Gastrocnemius medialis (tissue), 4 donors: Measurements from ENCODE around the gene DEFB125. TPM values are rescaled to one million over a fixed set of nuclear protein-coding genes. Genes with fewer than 3 reads are reported as not detected.
"Not testable (repeated sequence)": the region's sequence is repeated elsewhere in the genome, so short reads cannot be mapped to it uniquely, and the experiment has no call there.

Experiments
- ATAC-seq, 2 donors: fragments of 150-250 bp; one replicate each; pipeline ENCODE4 v1.9.1; 2016
- DNase-seq, 2 donors: peaks; one replicate each; pipeline ENCODE4 v3.0.0-alpha.2; 2019
- H3K27ac ChIP-seq, 4 donors: fragments of 200-600 bp; sonication (generic); 1 replicate in 1 of 4; 2 replicates in 3 of 4; pipeline ENCODE4 v1.5.1; 2016 to 2018; ENCODE audit warnings: mild to moderate bottlenecking in 2 of 4, moderate library complexity in 1 of 4
- H3K27me3 ChIP-seq, 3 donors: fragments of 200-600 bp; sonication (generic) in 2 of 3; 1 replicate in 1 of 3; 2 replicates in 2 of 3; pipeline versions ENCODE4 v1.5.1 to v1.6.0; 2016 to 2019; ENCODE audit warnings: mild to moderate bottlenecking in 1 of 3, moderate library complexity in 1 of 3
- H3K36me3 ChIP-seq, 2 donors: fragments of 200-600 bp; sonication (generic) in 1 of 2; one replicate each; pipeline ENCODE4 v1.5.1; 2017 to 2018
- H3K4me1 ChIP-seq, 2 donors: fragments of 200-600 bp; sonication (generic) in 1 of 2; one replicate each; pipeline ENCODE4 v1.5.1; 2016 to 2017; ENCODE audit warnings: mild to moderate bottlenecking in 2 of 2
- H3K4me3 ChIP-seq, 4 donors: fragments of 200-600 bp; sonication (generic) in 3 of 4; 1 replicate in 1 of 4; 2 replicates in 3 of 4; pipeline ENCODE4 v1.5.1; 2016 to 2019; ENCODE audit warnings: mild to moderate bottlenecking in 2 of 4
- H3K9me3 ChIP-seq, 3 donors: fragments of 200-600 bp; sonication (generic) in 2 of 3; 1 replicate in 1 of 3; 2 replicates in 2 of 3; pipeline ENCODE4 v1.5.1; 2016 to 2019
- POLR2A ChIP-seq, 2 donors: fragments of 450-650 bp; IDR thresholded peaks; one replicate each; pipeline ENCODE4 v1.6.1; 2017; ENCODE audit warnings: antibody characterized with exemption in 2 of 2, mild to moderate bottlenecking in 2 of 2, moderate library complexity in 2 of 2
- in situ Hi-C, 4 donors: fragments of 200-750 bp; cut with MboI; loops; one replicate each; pipeline versions ENCODE4 v1.15.0 to v1.8.0; 2017; ENCODE audit warnings: low sequenced_read_pairs in 4 of 4
- intact Hi-C: fragments of 100-400 bp; cut with DNase I; formaldehyde crosslinking; loops from one replicate; pipeline ENCODE4 v1.15.1; 2023; ENCODE audit warnings: low total_unique reads
- total RNA-seq, 4 donors: library from RNA; depleted of rRNA; stranded (reverse); fragments of >200 nt; gene quantifications; one replicate each; pipeline versions ENCODE4 v1.1.0 to v1.2.3, GENCODE V29; 2016
- TF ChIP-seq, protein P1 (sequence below), 5 experiments: fragments of 450-650 bp in 3 of 5; fragments of 200-600 bp in 2 of 5; sonication (generic) in 2 of 5; IDR thresholded peaks in 4 of 5; conservative IDR thresholded peaks in 1 of 5; 1 replicate in 4 of 5; 2 replicates in 1 of 5; pipeline ENCODE4 v1.5.1; 2016 to 2019; ENCODE audit warnings: antibody characterized with exemption in 5 of 5, mild to moderate bottlenecking in 3 of 5, moderate library complexity in 3 of 5

Gene DEFB125
- total RNA-seq, 4 donors from 2014 or later: not detected

DNA sequence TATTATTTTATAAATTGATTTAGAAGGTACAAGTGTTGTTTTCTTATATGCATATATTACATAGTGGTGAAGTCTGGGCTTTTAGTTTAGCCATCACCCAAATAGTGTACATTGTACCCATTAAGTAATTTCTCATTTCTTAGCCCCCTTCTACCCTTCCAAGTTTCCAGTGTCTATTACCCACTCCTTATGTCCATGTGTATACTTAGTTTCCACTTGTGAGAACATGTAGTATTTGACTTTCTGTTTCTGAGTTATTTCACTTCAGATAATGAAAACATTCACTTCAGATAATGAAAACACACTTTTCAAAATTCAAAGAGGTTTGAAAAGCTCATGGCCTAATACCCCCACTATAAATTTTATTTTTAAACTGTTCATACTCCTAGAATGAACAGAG, 14.5 kb downstream of the DEFB125 start:
- TF ChIP-seq, protein P1, sequence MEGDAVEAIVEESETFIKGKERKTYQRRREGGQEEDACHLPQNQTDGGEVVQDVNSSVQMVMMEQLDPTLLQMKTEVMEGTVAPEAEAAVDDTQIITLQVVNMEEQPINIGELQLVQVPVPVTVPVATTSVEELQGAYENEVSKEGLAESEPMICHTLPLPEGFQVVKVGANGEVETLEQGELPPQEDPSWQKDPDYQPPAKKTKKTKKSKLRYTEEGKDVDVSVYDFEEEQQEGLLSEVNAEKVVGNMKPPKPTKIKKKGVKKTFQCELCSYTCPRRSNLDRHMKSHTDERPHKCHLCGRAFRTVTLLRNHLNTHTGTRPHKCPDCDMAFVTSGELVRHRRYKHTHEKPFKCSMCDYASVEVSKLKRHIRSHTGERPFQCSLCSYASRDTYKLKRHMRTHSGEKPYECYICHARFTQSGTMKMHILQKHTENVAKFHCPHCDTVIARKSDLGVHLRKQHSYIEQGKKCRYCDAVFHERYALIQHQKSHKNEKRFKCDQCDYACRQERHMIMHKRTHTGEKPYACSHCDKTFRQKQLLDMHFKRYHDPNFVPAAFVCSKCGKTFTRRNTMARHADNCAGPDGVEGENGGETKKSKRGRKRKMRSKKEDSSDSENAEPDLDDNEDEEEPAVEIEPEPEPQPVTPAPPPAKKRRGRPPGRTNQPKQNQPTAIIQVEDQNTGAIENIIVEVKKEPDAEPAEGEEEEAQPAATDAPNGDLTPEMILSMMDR (IDR thresholded peaks at IDR 0.05 in 4 of 5, conservative IDR thresholded peaks at IDR 0.05 in 1 of 5): no peak
- TF ChIP-seq POLR2A (IDR thresholded peaks at IDR 0.05): no peak
- H3K27ac ChIP-seq: no peak overlapping the region
- H3K4me3 ChIP-seq: no peak overlapping the region
- H3K4me1 ChIP-seq: no peaks in the 10 kb centered on the region
- H3K27me3 ChIP-seq: peaks cover 3 to 7% (median 5%) of the 10 kb centered on the region in 3 donors
- no peaks in the 10 kb centered on the region for H3K9me3 ChIP-seq
- in situ Hi-C loops: no loop called here
- no peak for ATAC-seq
- H3K36me3 ChIP-seq: no peaks in the 10 kb centered on the region
- intact Hi-C loops: no loop called here
- DNase-seq: no peak

DNA sequence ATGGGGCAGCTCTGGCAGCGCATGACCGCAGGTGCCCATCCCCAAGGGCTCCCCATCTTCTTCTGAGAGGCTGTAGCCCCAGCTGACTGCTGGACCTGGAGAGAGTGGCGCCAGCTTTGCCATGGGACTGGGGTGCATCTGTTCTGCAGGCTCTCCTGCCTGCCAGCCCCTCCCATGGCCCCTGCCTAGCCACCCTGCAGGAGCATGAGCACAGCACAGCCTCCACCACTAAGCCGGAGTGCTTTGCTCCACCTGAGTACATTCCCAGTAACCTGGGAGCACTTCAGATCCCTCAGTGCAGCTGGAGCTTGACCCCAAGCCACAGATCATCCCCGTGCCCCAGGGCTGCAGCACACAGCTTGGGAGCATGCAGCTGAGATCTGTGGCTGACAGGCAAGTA, 16.0 kb downstream of the DEFB125 start:
- no peaks in the 10 kb centered on the region for H3K9me3 ChIP-seq
- intact Hi-C loops: no loop called here
- H3K36me3 ChIP-seq: no peaks in the 10 kb centered on the region
- DNase-seq: no peak
- H3K27ac ChIP-seq: no peak overlapping the region
- ATAC-seq: no peak
- H3K27me3 ChIP-seq: peaks cover 3 to 7% (median 5%) of the 10 kb centered on the region in 3 donors
- in situ Hi-C loops: no loop called here
- H3K4me1 ChIP-seq: no peaks in the 10 kb centered on the region
- TF ChIP-seq, protein P1 (IDR thresholded peaks at IDR 0.05 in 4 of 5, conservative IDR thresholded peaks at IDR 0.05 in 1 of 5): no peak
- no peak for TF ChIP-seq POLR2A (IDR thresholded peaks at IDR 0.05)
- H3K4me3 ChIP-seq: no peak overlapping the region

DNA sequence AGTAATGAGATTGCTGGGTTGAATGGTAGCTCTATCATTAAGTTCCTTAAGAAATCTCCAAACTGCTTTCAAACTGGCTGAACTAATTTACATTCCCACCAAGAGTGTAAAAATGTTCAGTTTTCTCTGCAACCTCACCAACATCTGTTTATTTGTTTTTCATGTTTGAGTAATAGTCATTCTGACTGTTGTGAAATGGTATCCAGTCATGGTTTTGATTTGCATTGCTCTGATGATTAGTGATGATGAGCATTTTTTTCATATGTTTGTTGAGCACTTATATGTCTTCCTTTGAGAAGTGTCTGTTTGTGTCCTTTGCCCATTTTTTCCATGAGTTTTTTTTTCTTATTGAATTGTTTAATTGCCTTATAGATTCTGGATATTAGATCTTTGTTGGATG, 24.9 kb downstream of the DEFB125 start:
- ATAC-seq (no peak), DNase-seq (no peak)
- H3K4me1 ChIP-seq: no peaks in the 10 kb centered on the region
- intact Hi-C loops: no loop called here
- no peaks in the 10 kb centered on the region for H3K9me3 ChIP-seq
- no peak for TF ChIP-seq POLR2A (IDR thresholded peaks at IDR 0.05)
- TF ChIP-seq, protein P1 (IDR thresholded peaks at IDR 0.05 in 4 of 5, conservative IDR thresholded peaks at IDR 0.05 in 1 of 5): no peak
- H3K27me3 ChIP-seq: no peaks in the 10 kb centered on the region
- no peak overlapping the region for H3K27ac ChIP-seq
- no peak overlapping the region for H3K4me3 ChIP-seq
- H3K36me3 ChIP-seq: no peaks in the 10 kb centered on the region
- in situ Hi-C loops: no loop called here

DNA sequence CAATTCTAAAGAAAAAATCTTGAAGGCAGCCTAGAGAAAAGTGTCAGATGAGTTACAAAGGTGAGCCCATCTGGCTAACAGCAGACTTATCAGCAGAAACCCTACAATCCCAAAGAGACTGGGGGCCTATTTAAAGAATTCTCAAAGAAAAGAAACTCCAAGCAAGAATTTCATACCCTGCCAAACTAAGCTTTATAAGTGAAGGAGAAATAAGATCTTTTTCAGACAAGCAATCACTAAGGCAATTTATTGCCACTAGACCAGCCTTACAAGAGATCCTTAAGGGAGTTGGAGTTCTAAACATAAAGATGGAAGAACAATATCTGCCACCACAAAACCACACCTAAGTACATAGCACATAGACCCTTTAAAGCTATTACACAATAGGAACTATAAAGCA, 30.0 kb downstream of the DEFB125 start:
- Histone ChIP-seq H3K27ac (no peak overlapping the region), H3K4me1 (no peaks in the 10 kb centered on the region), H3K36me3 (no peaks in the 10 kb centered on the region), H3K4me3 (no peak overlapping the region), H3K9me3 (no peaks in the 10 kb centered on the region), H3K27me3 (peaks cover 0 to 3% (median 0%) of the 10 kb centered on the region in 3 donors)
- TF ChIP-seq, protein P1 (IDR thresholded peaks at IDR 0.05 in 4 of 5, conservative IDR thresholded peaks at IDR 0.05 in 1 of 5): no peak
- TF ChIP-seq POLR2A (IDR thresholded peaks at IDR 0.05): no peak
- ATAC-seq: no peak
- no peak for DNase-seq
- intact Hi-C loops (no loop called here), in situ Hi-C loops (no loop called here)

DNA sequence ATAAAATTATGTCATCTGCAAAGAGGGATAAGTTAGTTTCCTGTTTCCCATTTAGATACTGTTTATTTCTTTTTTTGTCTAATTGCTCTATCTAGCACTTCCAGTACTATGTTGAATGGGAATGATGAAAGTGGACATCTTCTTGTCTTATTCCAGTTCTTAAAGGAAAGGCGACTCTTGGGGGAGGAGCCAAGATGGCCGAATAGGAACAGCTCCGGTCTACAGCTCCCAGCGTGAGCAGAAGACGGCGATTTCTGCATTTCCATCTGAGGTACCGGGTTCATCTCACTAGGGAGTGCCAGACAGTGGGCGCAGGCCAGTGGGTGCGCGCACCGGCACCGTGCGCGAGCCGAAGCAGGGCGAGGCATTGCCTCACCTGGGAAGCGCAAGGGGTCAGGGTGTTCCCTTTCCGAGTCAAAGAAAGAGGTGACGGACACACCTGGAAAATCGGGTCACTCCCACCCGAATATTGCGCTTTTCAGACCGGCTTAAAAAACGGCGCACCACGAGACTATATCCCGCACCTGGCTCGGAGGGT, 42.4 kb downstream of the DEFB125 start:
- H3K9me3 ChIP-seq, intact Hi-C loops, in situ Hi-C loops, H3K27me3 ChIP-seq, H3K4me3 ChIP-seq, H3K27ac ChIP-seq, ATAC-seq, H3K4me1 ChIP-seq, H3K36me3 ChIP-seq, DNase-seq: not testable (repeated sequence)
